Activated CD8-positive, alpha-beta memory T cell treated with anti-CD3 and anti-CD28 coated beads, Interleukin-2, amount 50 U/mL, for 48 hours (primary cell): ENCODE measurements around the gene SART1.
"Not testable (repeated sequence)": the region's sequence is repeated elsewhere in the genome, so short reads cannot be mapped to it uniquely, and the experiment has no call there.

Source experiments
- DNase-seq: peaks from one replicate; pipeline ENCODE4 v3.0.0-alpha.2; 2020

SART1 gene

DNA sequence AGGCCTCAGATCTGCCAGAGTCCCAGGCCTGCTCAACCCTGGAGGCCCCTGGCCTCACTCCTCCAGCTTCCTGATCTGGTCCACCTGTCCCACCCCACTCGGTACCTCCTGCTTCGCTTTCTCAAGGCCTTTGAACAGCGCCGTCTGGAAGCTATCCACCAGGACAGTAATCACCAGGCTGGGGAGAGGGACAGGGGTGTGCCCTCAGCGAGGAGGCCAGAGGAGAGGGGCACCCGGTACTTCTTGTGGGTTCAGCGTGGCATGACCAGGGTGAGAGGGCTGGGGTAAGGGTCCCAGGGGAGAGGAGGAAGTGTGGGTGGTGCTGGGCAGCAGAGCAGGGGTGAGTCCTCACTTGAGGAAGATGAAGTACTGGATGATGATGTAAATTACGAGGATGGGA, 58.7 kb downstream of the SART1 start:
- no peak for DNase-seq

DNA sequence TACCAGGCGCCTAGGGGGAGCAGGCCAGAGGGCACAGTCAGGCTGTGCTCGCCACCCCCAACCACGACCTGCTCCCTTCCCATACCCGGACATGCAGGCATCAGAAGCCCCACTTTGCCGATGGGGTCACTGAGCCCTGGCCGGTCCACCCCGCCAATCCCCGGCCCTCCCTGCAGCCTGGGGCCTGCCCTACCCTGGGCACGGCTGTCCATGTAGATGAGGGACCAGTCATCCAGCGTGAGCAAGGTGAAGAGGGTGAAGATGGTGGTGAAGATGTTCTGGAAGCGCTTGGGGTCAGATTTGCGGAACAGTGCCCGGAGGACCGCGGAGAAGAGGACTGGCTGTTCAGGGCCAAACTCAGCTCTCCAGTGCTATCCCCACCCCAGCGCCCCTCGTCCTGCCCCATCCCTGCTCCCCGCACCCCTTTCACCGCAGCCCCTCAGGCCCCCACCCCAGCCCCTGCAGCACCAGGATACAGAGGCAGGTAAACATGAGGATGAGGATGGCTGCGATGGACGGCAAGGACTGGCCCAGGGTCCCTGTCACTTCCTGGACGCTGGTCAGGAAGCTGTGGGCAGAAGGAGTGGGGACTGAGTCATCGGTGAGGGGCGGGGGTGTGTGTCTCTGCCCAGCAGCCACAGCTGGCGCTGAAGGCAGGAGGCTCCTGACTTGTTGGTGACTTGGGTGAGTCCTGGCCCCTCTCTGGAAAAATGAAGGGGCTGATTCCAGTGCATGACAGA, 59.3 kb downstream of the SART1 start:
- DNase-seq: no peak

DNA sequence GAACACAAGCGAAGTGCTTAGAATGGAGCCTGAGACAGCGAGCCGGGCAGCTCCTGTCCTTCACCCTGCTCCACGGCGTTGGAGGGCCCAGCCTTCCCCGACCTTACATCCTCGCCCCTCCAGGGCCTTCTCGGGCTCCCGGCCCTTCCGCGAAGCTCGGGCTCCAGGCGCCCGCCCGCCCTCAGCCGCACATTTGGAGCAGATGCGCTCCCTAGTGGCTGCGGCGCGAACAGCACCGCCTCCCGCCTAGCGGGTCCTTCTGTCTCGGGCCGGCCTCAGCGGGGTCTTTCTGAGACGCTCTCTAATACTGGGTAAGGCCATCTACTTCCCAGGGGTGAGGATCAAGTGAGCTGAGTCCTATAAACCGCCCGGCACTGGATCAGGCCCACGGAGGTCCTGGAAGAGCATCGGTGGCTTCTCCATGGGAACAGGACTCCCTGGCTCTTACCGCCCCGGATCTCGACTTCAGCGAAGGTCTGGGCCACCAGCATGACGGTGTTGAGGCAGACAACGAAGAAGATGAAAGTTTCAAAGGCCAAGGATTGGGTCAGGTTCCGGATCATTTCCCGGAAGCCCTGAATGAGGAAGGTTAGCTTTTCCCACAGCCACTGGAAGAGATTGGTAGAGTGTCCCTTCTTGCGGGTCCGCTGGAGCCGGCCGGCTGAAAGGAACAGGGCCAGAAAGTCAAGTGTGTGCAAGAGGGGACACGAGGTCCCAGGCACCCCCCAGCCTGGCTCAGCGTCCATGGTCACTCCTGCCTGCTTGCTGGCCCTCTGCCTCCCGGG, 61.1 kb downstream of the SART1 start:
- DNase-seq: peak; percentile 98

DNA sequence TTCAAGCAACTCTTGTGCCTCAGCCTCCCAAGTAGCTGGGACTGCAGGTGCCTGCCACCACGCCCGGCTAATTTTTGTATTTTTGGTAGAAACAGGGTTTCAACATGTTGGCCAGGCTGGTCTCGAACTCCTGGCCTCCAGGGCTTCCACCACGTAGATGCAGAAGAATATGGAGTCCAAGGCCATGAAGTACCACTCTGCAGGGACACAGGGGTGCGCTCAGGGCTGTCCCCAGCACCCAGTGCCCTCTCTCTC, 61.6 kb downstream of the SART1 start:
- DNase-seq: not testable (repeated sequence)

DNA sequence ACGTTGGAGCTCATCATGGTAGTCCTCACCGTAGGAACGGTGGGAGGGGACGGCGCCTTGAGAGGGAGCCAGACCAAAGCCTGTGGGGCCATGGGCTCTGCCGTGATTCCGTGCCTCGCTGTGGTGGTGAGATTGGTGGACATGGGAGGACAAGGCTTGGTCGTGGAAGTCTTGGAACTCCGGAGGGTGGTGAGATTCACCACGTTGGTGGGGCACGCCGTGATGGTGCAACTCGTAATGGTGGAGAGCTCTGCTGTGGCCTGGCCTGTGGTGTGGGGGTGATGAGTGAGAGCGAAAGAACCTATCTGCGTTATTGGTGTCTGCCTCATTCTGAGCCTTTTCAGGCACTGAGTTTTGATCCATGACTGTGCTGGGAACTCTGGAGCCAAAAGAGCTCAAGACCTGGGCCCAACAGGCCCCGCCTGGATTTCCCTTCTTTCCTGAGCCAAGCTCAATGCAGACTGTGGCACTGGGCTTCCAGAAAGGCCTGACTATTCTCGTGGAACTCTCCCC, 64.5 kb downstream of the SART1 start, which contains the start of gene CATSPER1:
TSS of gene CATSPER1 (minus strand) at position 463 of the 513 bp plus-strand sequence. CDS start at position 363, 100 bp downstream.
- no peak for DNase-seq
